GM19455 (cell line): ENCODE data around the gene GRIN2A.

Experiments used
- ATAC-seq: cut with Tn5 transposase; IDR thresholded peaks from one replicate; pipeline ENCODE4 v1.9.1; 2021; ENCODE audit not compliant: unreplicated experiment

The GRIN2A gene

GRCh38 chr16:9932919-9933653, 249.1 kb downstream of the GRIN2A start:
- ATAC-seq, result no peak

GRCh38 chr16:9932000-9932399, 250.2 kb downstream of the GRIN2A start:
- no peak for ATAC-seq

- no peak for ATAC-seq
Observed at GRCh38 chr16:9929836-9930235, 252.4 kb downstream of the GRIN2A start.

- no peak for ATAC-seq
Observed at GRCh38 chr16:9929313-9929712, 252.9 kb downstream of the GRIN2A start.

- ATAC-seq, result no peak
Observed at GRCh38 chr16:9922441-9922840, 259.8 kb downstream of the GRIN2A start.

GRCh38 chr16:9921997-9922396, 260.2 kb downstream of the GRIN2A start:
- no peak for ATAC-seq

- ATAC-seq, result no peak
Observed at GRCh38 chr16:9919460-9919859, 262.8 kb downstream of the GRIN2A start.

- ATAC-seq, result no peak
Observed at GRCh38 chr16:9917691-9918090, 264.5 kb downstream of the GRIN2A start.

- ATAC-seq, result no peak
Observed at GRCh38 chr16:9913604-9914326, 268.5 kb downstream of the GRIN2A start.

- no peak for ATAC-seq
Observed at GRCh38 chr16:9911989-9912388, 270.2 kb downstream of the GRIN2A start.

- ATAC-seq, result no peak
Observed at GRCh38 chr16:9911231-9911630, 271.0 kb downstream of the GRIN2A start.

GRCh38 chr16:9909072-9909825, 273.0 kb downstream of the GRIN2A start:
- no peak for ATAC-seq

- ATAC-seq, result no peak
Observed at GRCh38 chr16:9908613-9909012, 273.6 kb downstream of the GRIN2A start.

- ATAC-seq, result no peak
Observed at GRCh38 chr16:9907752-9908151, 274.5 kb downstream of the GRIN2A start.

- no peak for ATAC-seq
Observed at GRCh38 chr16:9906218-9906617, 276.0 kb downstream of the GRIN2A start.

- no peak for ATAC-seq
Observed at GRCh38 chr16:9904526-9904925, 277.7 kb downstream of the GRIN2A start.

- ATAC-seq, result no peak
Observed at GRCh38 chr16:9900576-9900975, 281.7 kb downstream of the GRIN2A start.

GRCh38 chr16:9898555-9898954, 283.7 kb downstream of the GRIN2A start:
- ATAC-seq, result no peak

- no peak for ATAC-seq
Observed at GRCh38 chr16:9898124-9898523, 284.1 kb downstream of the GRIN2A start.

GRCh38 chr16:9895817-9896216, 286.4 kb downstream of the GRIN2A start:
- no peak for ATAC-seq

GRCh38 chr16:9885876-9886275, 296.4 kb downstream of the GRIN2A start:
- no peak for ATAC-seq

GRCh38 chr16:9885467-9885866, 296.8 kb downstream of the GRIN2A start:
- ATAC-seq, result no peak
